CD4-positive, alpha-beta memory T cell (primary cell): ENCODE data around the gene ETHE1. TPM values are rescaled to one million over a fixed set of nuclear protein-coding genes. Genes with fewer than 3 reads are reported as not detected.

ENCODE experiments used
- CTCF ChIA-PET: fragments of 350-600 bp; sonication (Branson Sonifier 250); formaldehyde crosslinking; loops from one replicate; lab custom pipeline; 2021; ENCODE audit warnings: inconsistent platforms; ENCODE audit not compliant: partially characterized antibody; lab: Charles Lee
- POLR2A ChIA-PET: fragments of 350-600 bp; sonication (Branson Sonifier 250); formaldehyde crosslinking; loops from one replicate; lab custom pipeline; 2021; ENCODE audit not compliant: partially characterized antibody; lab: Charles Lee
- DNase-seq, 5 donors: peaks; one replicate each; pipeline versions ENCODE4 v3.0.0 to v3.0.0-alpha.2; 2020 to 2022; ENCODE audit warnings: mixed read lengths in 1 of 5
- H3K27ac ChIP-seq: one replicate; pipeline ENCODE4 v1.7.0; 2013; ENCODE audit warnings: low read depth, low read length
- H3K27me3 ChIP-seq: 2 replicates; pipeline ENCODE4 v1.7.0; 2013; ENCODE audit warnings: mild to moderate bottlenecking, low read length, moderate library complexity; ENCODE audit not compliant: insufficient read depth
- H3K36me3 ChIP-seq: 2 replicates; pipeline ENCODE4 v1.7.0; 2013; ENCODE audit warnings: mild to moderate bottlenecking, low read length, moderate library complexity; ENCODE audit not compliant: insufficient read depth
- H3K4me1 ChIP-seq: 2 replicates; pipeline ENCODE4 v1.7.0; 2013; ENCODE audit warnings: mild to moderate bottlenecking, low read length, moderate library complexity; ENCODE audit not compliant: insufficient read depth
- H3K4me3 ChIP-seq, 2 donors: one replicate each; pipeline ENCODE4 v1.7.0; 2013; ENCODE audit warnings: low read length in 2 of 2, mild to moderate bottlenecking in 1 of 2
- H3K9me3 ChIP-seq, 2 donors: one replicate each; pipeline ENCODE4 v1.7.0; 2013; ENCODE audit warnings: low read length in 2 of 2, control low read depth in 1 of 2; ENCODE audit not compliant: control insufficient read depth in 1 of 2
- H3K27ac Mint-ChIP-seq, 7 donors: one replicate each; pipeline ENCODE4 v1.8.0; 2020 to 2021; ENCODE audit warnings: mixed read lengths in 7 of 7, mild to moderate bottlenecking in 6 of 7, inconsistent platforms in 3 of 7, moderate library complexity in 3 of 7
- H3K27me3 Mint-ChIP-seq, 2 donors: one replicate each; pipeline ENCODE4 v1.8.0; 2020 to 2021; ENCODE audit warnings: mixed read lengths in 2 of 2
- H3K36me3 Mint-ChIP-seq, 2 donors: one replicate each; pipeline ENCODE4 v1.8.0; 2020 to 2021; ENCODE audit warnings: mixed read lengths in 2 of 2, inconsistent platforms in 1 of 2, mild to moderate bottlenecking in 1 of 2
- H3K4me1 Mint-ChIP-seq, 4 donors: one replicate each; pipeline ENCODE4 v1.8.0; 2020 to 2021; ENCODE audit warnings: mixed read lengths in 4 of 4, mild to moderate bottlenecking in 1 of 4
- H3K4me3 Mint-ChIP-seq, 8 donors: one replicate each; pipeline ENCODE4 v1.8.0; 2020 to 2021; ENCODE audit warnings: mixed read lengths in 8 of 8, mild to moderate bottlenecking in 7 of 8, moderate library complexity in 6 of 8, inconsistent platforms in 3 of 8
- H3K9me3 Mint-ChIP-seq, 8 donors: one replicate each; pipeline ENCODE4 v1.8.0; 2020 to 2021; ENCODE audit warnings: mixed read lengths in 8 of 8, mild to moderate bottlenecking in 5 of 8, inconsistent platforms in 3 of 8, moderate library complexity in 1 of 8
- intact Hi-C: fragments of 100-400 bp; cut with micrococcal nuclease; formaldehyde crosslinking; loops from one replicate; pipeline ENCODE4 v1.15.1; 2023
- polyA plus RNA-seq, 2 donors: library from polyadenylated mRNA; unstranded; fragments of 300-500 nt; fragmentation: Illumina TruSeq; gene quantifications; one replicate each; pipeline ENCODE4 v1.2.3, GENCODE V29; 2021
- total RNA-seq, 2 experiments: library from RNA; stranded (reverse); gene quantifications; one replicate each; pipeline ENCODE4 v1.2.3, GENCODE V29; 2021

The ETHE1 gene
- total and polyA plus RNA-seq, 4 experiments from 2014 or later = 23.9 to 80.7 (median 54.1) TPM

GRCh38 chr19:43465468-43466120 lies 61.4 kb downstream of the ETHE1 start, which contains the start of gene LYPD3:
LYPD3 (minus strand) TSS chr19:43465608; CDS start chr19:43465571, 37 bp downstream.
- H3K9me3 ChIP-seq = no peaks in the 10 kb centered on the region
- H3K27me3 Mint-ChIP-seq = no peaks in the 10 kb centered on the region
- H3K4me1 Mint-ChIP-seq = peaks cover 40 to 83% (median 59%) of the 10 kb centered on the region in 4 donors
- peaks cover 53% of the 10 kb centered on the region for H3K4me1 ChIP-seq
- intact Hi-C loops = no loop called here
- no peaks in the 10 kb centered on the region for H3K9me3 Mint-ChIP-seq
- peak within 1 kb of the TSS; percentile 80 for H3K27ac ChIP-seq
- H3K27me3 ChIP-seq = no peaks in the 10 kb centered on the region
- no peak for DNase-seq
- ChIA-PET POLR2A (interaction anchor here (3.2 to 4.9 kb wide), 3 partner anchors 26 to 61 kb away, joined by 33 to 107 read pairs (median 76); partner anchors contain the start of genes ETHE1 and PHLDB3), CTCF (interaction anchor here (0.7 to 4.0 kb wide), 3 partner anchors 17 to 60 kb away, joined by 4 to 19 read pairs (median 6); partner anchors contain the start of gene PHLDB3)
- H3K36me3 ChIP-seq = no peaks in the 10 kb centered on the region
- H3K4me3 Mint-ChIP-seq = peak within 1 kb of the TSS; percentile 55 to 98 (median 94)
- H3K27ac Mint-ChIP-seq = peak within 1 kb of the TSS; percentile 95 to 100 (median 99)
- peaks cover 0 to 2% of the 10 kb centered on the region in 2 donors for H3K36me3 Mint-ChIP-seq
- H3K4me3 ChIP-seq = peak within 1 kb of the TSS; percentile 79 to 98

- Mint-ChIP-seq H3K9me3 (no peaks in the 10 kb centered on the region), H3K4me3 (peak overlapping the region; percentile 90 to 98 (median 94)), H3K27ac (peak overlapping the region; percentile 95 to 100 (median 99)), H3K4me1 (peaks cover 32 to 71% (median 50%) of the 10 kb centered on the region in 4 donors), H3K27me3 (no peaks in the 10 kb centered on the region), H3K36me3 (peaks cover 0 to 2% of the 10 kb centered on the region in 2 donors)
- Histone ChIP-seq H3K4me3 (peak overlapping the region; percentile 79 to 98), H3K9me3 (no peaks in the 10 kb centered on the region), H3K36me3 (no peaks in the 10 kb centered on the region), H3K27me3 (no peaks in the 10 kb centered on the region), H3K4me1 (peaks cover 41% of the 10 kb centered on the region), H3K27ac (peak overlapping the region; percentile 80)
- intact Hi-C loops = loop anchor here (5.0 kb wide), 1 partner anchor 133 kb away; the partner anchor contains the start of genes IRGQ and ZNF576
- POLR2A ChIA-PET = interaction anchor here (0.8 to 4.9 kb wide), 25 partner anchors 10 to 204 kb away, joined by 3 to 107 read pairs (median 5); partner anchors contain the start of genes ETHE1, IRGQ, PHLDB3 and PINLYP
- DNase-seq = no peak
- CTCF ChIA-PET = interaction anchor here (0.7 to 4.0 kb wide), 9 partner anchors 10 to 130 kb away, joined by 3 to 34 read pairs (median 17); partner anchors contain the start of gene PHLDB3
These were observed 62.7 kb downstream of the ETHE1 start for GRCh38 chr19:43464134-43464775.

GRCh38 chr19:43463381-43464133 lies 63.4 kb downstream of the ETHE1 start:
- Mint-ChIP-seq H3K27me3 (no peaks in the 10 kb centered on the region), H3K4me3 (peak overlapping the region; percentile 90 to 98 (median 94)), H3K27ac (peak overlapping the region; percentile 95 to 100 (median 99)), H3K4me1 (peaks cover 25 to 64% (median 43%) of the 10 kb centered on the region in 4 donors), H3K9me3 (no peaks in the 10 kb centered on the region), H3K36me3 (peaks cover 0 to 2% of the 10 kb centered on the region in 2 donors)
- ChIA-PET CTCF (interaction anchor here (0.7 to 4.0 kb wide), 14 partner anchors 11 to 133 kb away, joined by 3 to 34 read pairs (median 4); partner anchors contain the start of genes IRGQ, PHLDB3 and ZNF576), POLR2A (interaction anchor here (0.8 to 4.9 kb wide), 27 partner anchors 11 to 205 kb away, joined by 3 to 107 read pairs (median 5); partner anchors contain the start of genes ETHE1, IRGQ, PHLDB3 and PINLYP)
- H3K27ac ChIP-seq = peak overlapping the region; percentile 80
- peaks cover 34% of the 10 kb centered on the region for H3K4me1 ChIP-seq
- no peaks in the 10 kb centered on the region for H3K27me3 ChIP-seq
- H3K36me3 ChIP-seq = no peaks in the 10 kb centered on the region
- peak; percentile 98 to 100 (median 98) for DNase-seq
- H3K9me3 ChIP-seq = no peaks in the 10 kb centered on the region
- intact Hi-C loops = loop anchor here (1.0 to 5.0 kb wide), 5 partner anchors 12 to 205 kb away; partner anchors contain the start of genes IRGQ, PHLDB3 and ZNF576
- H3K4me3 ChIP-seq = peak overlapping the region; percentile 79 to 98

- Histone ChIP-seq H3K9me3 (no peaks in the 10 kb centered on the region), H3K4me3 (peak overlapping the region; percentile 34 to 98), H3K27ac (peak overlapping the region; percentile 80), H3K27me3 (no peaks in the 10 kb centered on the region), H3K4me1 (peaks cover 27% of the 10 kb centered on the region), H3K36me3 (no peaks in the 10 kb centered on the region)
- no peak for DNase-seq
- Mint-ChIP-seq H3K4me3 (peak overlapping the region; percentile 90 to 98 (median 94)), H3K4me1 (peaks cover 21 to 57% (median 37%) of the 10 kb centered on the region in 4 donors), H3K27ac (peak overlapping the region; percentile 95 to 100 (median 99)), H3K36me3 (peaks cover 0 to 2% of the 10 kb centered on the region in 2 donors), H3K27me3 (no peaks in the 10 kb centered on the region), H3K9me3 (no peaks in the 10 kb centered on the region)
- CTCF ChIA-PET = interaction anchor here (0.9 to 4.0 kb wide), 12 partner anchors 12 to 133 kb away, joined by 3 to 34 read pairs (median 6); partner anchors contain the start of genes IRGQ, PHLDB3 and ZNF576
- intact Hi-C loops = loop anchor here (1.0 to 5.0 kb wide), 5 partner anchors 12 to 205 kb away; partner anchors contain the start of genes IRGQ, PHLDB3 and ZNF576
- POLR2A ChIA-PET = interaction anchor here (0.9 to 4.9 kb wide), 20 partner anchors 12 to 206 kb away, joined by 3 to 107 read pairs (median 9); partner anchors contain the start of genes ETHE1, IRGQ, PHLDB3 and PINLYP
These were observed 64.1 kb downstream of the ETHE1 start for GRCh38 chr19:43462785-43463380.

- ChIA-PET CTCF (interaction anchor here (0.9 to 4.0 kb wide), 10 partner anchors 12 to 132 kb away, joined by 3 to 34 read pairs (median 12); partner anchors contain the start of gene PHLDB3), POLR2A (interaction anchor here (1.5 to 4.9 kb wide), 8 partner anchors 12 to 133 kb away, joined by 5 to 107 read pairs (median 29); partner anchors contain the start of genes ETHE1, IRGQ, PHLDB3 and ZNF576)
- H3K4me3 Mint-ChIP-seq = peak overlapping the region; percentile 28 to 98 (median 92)
- no peak overlapping the region for H3K4me3 ChIP-seq
- no peak overlapping the region for H3K27ac ChIP-seq
- H3K27me3 ChIP-seq = no peaks in the 10 kb centered on the region
- peaks cover 0 to 2% of the 10 kb centered on the region in 2 donors for H3K36me3 Mint-ChIP-seq
- H3K9me3 Mint-ChIP-seq = no peaks in the 10 kb centered on the region
- no peaks in the 10 kb centered on the region for H3K9me3 ChIP-seq
- H3K27me3 Mint-ChIP-seq = no peaks in the 10 kb centered on the region
- H3K4me1 Mint-ChIP-seq = peaks cover 17 to 52% (median 33%) of the 10 kb centered on the region in 4 donors
- intact Hi-C loops = loop anchor here (2.0 to 5.0 kb wide), 2 partner anchors 16 to 135 kb away; partner anchors contain the start of genes IRGQ and ZNF576
- H3K4me1 ChIP-seq = peaks cover 22% of the 10 kb centered on the region
- H3K36me3 ChIP-seq = no peaks in the 10 kb centered on the region
- peak overlapping the region; percentile 65 to 100 (median 99) for H3K27ac Mint-ChIP-seq
- DNase-seq = no peak
These were observed 64.6 kb downstream of the ETHE1 start for GRCh38 chr19:43462383-43462782.
